Embryonic facial prominence (tissue), 1 donor: ENCODE measurements around the gene ANKZF1.

ENCODE experiments used
- DNase-seq: peaks from one replicate; pipeline ENCODE4 v3.0.0-alpha.2; 2016; ENCODE audit errors: extremely low spot score

The ANKZF1 gene

DNA sequence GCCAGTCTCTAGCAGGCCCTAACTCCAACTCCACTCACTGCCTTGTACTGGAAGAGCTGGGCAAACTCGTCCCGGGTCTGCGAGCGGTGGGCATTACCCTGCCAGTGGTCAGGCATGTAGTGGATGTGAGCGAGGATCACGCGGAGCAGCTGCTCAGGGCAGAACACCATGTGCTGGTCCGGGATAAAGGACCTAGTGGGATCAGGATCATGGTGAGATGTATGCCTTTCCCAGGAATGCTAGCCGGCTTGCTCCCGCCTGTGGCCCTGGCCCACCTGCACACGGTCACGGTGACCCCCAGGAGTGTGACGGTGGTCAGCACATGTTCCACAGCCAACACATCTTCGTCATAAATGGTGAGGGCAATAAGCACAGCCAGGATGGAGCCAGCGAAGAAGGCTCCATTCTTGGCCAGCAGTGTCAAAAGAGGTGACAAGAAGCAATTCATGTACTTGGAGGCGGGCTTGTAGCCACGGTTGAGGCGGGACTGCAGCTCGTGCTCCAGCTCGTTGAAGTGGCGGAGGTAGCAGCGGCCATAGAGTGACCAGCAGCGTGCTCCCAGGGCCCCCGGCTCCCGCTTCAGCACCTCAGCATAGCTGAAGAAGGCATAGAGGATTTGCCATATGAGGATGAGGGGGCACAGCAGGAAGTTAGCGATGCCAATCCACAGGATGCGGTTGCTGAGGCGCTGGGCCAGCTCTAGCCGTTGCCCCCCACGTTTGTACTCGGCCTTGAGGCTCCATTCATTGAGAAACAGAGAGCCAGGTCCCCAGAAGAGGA lies 5.6 kb upstream of the ANKZF1 start:
- no peak for DNase-seq

DNA sequence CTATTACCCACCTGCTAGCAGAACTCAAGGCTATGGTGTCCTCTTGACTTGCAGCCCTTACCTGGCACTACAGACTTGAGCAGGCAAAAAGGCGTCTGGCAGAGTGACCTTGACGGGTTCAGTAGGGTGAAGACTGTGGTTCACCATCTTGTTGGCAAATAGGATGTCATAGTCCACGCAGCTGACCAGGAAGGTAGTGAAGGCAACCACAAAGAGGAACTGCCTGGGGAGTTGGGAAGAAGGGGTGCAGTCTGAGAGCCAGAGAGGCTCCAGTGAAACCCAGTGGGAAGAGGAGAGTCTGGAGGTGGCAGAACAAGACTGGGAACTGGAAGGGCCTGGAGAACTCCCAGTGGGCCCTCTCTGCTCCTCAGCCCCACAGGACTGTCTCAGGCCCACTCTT lies 4.3 kb upstream of the ANKZF1 start:
- no peak for DNase-seq

DNA sequence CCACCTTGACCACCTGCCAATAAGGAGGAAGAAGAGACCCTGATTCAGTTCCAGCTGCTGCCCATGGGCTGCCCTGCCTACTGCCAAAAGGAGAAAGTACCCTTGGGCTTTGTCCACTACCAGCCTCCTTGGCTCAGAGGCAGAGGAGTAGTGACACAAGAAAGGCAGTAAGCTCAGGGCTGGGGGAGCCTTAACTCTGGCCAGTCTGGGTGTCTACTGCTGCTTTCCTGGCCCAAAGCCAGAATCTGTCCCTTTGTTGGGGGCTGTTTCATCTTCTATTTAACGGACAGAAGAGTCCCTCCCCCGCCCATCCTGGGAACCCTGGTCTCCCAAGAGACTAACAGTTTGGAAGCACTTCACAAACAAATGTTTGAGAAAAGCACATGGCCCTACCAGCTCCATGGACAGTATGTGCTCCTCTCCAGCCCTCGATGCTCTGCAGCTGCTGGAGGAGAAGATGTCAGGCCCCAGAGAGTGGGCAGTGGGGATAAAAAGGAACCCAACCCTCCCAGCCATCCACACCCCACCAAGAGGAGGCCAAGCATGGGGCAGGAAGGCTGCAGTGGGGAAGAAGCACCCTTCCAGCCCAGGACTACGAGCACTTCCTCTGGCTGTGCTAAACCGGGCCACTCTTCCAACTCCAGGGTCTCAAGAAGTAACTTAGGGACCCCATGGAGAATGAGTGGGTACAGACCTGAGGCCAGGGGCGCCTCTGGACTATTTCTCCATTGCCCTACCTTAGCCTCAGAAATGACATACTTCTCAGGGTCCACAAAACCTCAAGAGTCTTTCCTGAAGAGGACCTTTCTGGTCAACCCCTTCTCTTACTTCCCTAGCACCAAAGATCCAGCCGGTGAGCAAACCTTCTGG lies 1.3 kb upstream of the ANKZF1 start:
- DNase-seq: no peak

DNA sequence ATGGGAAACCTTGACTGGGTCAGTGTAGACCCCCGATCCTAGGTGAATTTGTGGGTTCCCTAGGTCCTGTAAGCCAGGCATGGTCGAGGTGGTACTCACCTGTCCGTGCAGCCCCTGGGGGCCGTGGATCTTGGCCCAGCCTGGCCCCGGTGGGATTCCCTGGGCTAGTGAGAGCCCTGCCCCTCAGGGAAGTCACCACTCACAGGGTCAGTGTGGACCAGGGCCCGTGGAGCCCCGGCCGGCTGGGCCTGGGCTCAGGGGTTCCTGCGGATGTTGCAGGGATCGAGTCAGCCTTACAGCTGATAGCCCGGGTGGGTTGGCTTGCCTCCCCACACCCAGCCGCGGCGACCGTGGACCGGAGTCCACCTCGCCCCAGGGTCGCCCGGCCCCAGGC lies 698 bp upstream of the ANKZF1 start:
- DNase-seq: no peak

DNA sequence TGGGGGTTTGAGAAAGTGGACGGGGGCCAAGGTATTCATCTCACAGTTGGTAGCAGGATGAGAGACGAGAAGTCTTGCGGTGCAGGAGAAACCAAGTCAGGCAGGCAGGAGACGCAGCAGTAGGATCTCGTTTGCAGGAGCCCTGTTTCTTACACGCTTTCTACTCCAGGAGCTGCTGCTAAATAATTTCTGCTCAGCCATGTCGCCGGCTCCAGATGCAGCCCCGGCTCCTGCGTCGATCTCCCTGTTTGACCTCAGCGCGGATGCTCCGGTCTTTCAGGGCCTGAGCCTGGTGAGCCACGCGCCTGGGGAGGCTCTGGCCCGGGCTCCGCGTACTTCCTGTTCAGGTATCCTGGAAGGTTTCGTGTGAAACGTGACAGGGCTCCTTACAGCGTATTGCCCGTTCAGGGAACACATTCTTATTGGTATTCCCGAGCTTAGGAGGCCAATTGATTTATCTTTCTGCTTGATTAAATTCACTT lies 494 bp downstream of the ANKZF1 start:
- no peak for DNase-seq

DNA sequence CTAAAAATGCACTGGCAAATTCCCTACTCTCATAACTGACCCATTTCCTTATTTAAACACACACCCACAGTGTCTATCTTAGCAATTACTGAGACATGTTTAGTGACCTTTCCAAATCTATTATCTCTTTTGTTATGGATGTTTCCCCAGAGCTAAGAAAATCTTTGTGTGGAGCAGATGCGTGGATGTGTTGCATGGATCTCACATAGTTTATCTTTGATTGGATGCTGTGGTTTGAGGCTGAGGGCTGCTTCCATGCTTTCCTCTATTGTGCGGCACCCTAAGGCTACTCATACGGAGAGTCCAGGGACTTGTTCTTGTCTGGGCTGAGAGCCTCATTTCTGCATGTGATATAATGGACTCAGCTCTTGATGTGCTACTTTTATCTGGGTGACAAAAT lies 4.7 kb downstream of the ANKZF1 start:
- no peak for DNase-seq

DNA sequence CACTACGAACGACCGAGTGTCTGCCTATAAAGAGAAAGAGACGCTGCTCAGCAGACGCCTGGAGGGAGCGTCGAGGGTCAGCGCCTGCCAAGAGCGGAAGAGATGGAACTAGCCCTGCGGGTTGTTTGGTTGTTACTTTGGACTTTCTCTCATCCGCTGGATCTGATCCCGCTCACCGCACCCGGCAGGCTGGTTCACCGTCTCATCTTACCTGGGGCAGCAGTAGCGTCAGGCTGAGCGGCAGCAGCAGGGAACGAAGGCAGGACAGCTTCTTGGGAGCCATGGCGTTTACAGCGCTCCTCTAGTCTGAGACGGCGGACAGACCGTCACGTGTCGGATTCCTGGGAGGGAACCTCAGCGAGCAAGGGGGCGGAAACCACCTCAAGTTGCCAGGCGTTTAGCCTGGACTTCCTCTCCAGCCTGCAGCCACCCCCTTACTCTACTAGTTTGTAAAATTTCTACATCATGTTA lies 13.7 kb downstream of the ANKZF1 start:
- no peak for DNase-seq

DNA sequence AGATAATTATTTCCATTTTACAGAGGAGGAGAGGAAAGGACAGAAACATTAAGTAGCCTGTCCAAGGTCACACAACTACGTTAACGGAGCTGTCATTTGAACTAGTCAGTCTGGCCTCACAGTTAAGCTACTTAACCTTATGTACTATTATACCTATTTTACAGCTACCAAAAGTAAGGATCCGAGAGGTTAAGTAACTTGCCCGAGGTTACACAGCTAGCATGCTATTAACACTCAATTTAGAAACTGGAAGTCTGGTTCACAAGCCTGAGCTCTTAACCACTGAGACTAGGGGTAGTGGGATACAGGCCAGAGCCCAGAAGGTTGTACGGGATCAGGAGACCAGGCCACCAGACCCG lies 15.2 kb downstream of the ANKZF1 start:
- DNase-seq: no peak

DNA sequence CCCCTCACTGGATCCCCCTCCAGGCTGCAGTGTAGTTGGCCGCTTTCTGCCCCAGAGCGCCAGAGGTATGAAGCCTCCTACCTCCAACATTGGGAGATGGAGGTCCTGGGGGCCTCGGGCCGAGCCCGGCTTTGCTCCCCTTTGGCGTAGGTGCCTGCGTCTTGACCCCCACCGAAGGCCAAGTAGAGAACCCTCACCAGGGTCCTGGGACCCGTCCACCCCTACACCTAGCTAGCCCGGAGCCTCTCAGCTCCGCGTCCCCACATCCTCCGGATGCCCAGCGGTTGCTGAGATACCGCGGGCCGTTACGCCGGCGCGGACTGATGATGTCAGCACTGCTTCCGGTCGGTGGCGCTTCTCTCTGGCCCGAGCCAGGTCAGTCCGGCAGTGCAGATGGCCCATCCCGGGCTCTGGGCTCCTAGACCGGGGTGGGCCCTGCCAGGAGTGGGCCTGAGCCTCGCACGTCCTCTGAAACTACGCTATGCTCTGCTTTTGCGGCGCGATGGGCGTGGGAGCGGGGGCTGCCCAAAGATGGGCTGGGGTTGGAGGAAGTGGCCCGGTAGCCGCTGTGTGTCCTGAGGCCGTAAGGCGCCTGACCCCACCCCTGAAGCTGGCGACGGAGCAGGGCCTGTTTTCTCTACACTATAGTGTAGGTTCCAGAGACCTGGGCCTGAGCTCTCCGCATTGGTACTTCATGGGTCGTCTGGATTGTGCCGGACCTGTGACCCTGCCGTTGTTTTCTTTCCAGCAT lies 15.7 kb downstream of the ANKZF1 start, which contains the start of the genes GLB1L and STK16:
Gene GLB1L (minus strand): TSS at position 297 of the 751 bp plus-strand sequence. CDS start 1,871 bp downstream, outside the sequence.
Gene STK16 (plus strand): TSS at position 332 of the 751 bp plus-strand sequence. CDS start 521 bp downstream, outside the sequence.
- peak; percentile 78 for DNase-seq

DNA sequence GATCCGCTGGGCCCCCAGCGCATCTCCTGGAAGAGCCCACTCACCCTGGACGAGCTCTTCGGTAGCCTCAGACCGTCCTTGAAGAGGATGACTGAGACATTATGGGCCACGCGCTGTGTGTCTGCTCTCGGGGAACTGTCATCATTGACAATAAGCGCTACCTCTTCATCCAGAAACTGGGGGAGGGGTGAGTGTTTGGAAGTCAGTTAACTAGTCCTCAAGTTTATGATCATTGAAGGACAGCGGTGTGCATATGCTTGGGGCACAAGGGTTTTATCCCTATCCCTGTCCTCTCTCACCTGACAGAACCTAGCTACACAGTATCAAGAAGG lies 16.3 kb downstream of the ANKZF1 start:
- no peak for DNase-seq

DNA sequence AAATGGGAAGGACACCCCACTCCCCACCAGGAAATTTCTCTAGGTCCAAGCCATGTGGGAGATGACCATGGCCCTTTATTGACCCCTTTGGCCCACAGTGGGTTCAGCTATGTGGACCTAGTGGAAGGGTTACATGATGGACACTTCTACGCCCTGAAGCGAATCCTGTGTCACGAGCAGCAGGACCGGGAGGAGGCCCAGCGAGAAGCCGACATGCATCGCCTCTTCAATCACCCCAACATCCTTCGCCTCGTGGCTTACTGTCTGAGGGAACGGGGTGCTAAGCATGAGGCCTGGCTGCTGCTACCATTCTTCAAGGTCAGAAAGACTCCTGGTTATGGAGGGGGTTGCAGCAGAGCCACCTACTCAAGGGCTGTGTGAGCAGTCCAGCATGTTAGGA lies 17.0 kb downstream of the ANKZF1 start:
- DNase-seq: no peak

DNA sequence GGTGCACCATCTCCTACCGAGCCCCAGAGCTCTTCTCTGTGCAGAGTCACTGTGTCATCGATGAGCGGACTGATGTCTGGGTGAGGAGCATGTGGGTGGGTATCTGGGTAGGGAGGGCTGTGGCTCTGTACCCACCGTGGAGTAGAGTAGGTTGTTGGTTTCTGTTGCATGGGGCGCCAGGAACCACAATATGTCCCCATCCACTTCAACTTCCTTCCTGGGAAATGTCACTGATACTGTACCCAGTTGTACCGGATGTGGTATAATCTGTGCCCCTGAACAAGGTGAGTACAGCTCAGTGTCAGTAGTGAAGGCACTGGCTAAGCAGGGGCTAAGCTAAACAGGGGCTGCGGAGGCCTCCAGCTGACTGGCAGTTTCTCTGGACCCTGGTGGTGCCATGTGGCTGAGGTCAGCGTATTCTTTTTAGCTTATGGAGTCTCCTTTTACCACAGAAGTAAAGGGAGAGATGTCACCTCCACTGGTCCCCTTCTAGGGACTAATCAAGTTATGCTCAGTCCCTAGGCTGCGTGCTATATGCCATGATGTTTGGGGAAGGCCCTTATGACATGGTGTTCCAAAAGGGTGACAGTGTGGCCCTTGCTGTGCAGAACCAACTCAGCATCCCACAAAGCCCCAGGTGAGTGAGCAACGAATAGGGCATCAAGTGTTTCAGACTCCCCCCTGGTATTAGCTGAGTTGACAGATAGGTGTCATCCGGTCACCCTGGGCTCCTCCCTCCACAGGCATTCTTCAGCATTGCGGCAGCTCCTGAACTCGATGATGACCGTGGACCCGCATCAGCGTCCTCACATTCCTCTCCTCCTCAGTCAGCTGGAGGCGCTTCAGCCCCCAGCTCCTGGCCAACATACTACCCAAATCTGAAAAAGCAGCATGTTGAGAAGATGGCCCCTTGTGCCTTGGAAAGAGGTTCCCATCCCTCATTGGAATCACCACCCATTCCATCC lies 18.4 kb downstream of the ANKZF1 start:
- no peak for DNase-seq

DNA sequence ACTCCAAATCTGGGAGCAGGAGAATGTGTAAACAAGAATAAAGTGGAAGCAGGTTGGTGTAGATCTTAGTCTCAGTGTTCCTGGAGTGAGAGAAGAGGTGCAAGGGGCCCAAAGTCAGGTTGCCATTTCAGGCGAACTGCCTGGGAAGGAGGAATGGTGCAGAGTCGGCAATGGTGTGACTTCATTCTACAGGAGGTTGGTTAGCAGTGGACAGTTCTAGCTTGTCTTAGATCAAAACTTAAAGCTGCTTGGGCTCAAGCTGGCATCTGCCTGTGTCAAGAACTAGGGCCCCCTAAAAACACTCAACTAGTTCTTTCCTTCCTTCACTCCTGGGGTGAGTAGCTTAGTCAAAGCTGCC lies 19.2 kb downstream of the ANKZF1 start:
- DNase-seq: no peak

DNA sequence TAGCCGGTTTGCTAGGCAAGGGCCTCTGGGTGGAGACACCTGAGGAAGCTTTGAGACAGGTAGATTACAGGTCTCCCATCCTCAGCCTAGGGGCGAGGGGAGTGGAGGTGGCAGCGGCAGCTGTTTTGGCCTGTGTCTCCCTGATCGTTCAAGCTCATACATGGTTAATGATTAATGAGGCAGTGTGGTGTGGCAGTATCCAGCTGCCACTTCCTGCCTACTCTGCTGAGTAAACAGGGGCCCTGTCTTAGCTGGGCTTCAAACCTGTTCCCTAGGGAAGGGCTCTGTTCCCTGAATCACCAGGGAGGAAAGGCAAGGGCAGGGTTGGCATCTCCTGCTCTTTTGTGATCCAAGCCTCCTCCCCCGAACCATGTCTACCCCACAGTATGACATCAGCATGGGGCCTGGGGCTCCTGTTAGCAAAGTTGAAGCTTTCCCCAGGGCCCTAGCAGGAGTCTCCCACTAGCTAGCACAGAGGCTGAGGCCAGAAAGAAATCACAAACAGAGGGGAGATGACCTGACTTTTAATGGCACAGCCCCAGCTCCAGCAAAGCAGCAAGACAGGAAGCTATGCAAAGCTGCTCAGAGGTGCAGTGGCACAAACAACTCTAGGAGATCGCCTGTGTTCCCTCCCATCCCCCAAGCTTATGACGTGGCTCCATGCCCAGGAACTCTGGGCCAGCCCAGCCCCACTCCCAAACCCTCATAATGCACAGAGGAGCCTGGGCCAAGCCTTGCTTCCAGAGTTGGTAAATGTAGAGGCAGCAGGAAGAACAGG lies 19.8 kb downstream of the ANKZF1 start:
- peak; percentile 18 for DNase-seq

DNA sequence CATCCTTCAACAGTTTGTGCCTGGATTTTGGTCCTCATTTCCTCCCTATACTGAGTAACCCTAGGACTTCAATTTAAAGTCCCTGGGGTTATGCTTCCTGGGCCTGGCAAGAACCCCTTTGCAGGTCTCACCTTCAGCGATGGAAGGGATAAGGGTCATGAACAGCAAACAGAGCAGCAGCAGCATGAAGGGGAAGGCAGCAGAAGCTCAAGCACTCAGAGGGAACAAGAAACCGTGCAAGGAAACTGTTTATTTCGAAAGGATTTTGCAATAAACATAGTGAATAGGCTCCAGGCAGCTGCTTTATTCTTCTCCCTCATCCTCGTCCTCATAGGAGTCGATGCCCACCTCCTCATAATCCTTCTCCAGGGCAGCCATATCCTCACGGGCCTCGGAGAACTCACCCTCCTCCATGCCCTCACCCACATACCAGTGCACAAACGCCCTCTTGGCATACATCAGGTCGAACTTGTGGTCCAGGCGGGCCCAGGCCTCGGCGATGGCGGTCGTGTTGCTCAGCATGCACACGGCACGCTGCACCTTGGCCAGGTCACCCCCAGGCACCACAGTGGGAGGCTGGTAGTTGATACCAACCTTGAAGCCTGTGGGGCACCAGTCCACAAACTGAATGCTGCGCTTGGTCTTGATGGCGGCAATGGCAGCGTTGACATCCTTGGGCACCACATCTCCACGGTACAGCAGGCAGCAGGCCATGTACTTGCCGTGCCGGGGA lies 20.6 kb downstream of the ANKZF1 start:
- no peak for DNase-seq

DNA sequence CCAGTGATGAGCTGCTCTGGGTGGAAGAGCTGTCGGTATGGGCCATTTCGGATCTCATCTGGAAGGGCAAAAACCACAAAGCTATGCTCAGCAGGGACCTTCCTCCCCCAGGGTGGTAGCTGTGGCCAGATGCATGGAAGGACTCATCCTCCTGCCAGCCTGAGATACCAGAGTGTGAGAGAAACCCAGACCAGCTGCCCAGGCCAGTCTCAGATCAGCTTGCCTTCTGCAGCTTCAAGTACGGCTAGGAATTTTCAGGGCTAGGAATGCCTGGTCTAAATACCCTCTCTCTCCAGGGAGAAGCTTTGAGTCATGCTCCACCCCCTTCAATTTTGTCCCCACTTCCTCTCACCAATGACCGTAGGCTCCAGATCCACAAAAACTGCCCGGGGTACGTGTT lies 22.1 kb downstream of the ANKZF1 start:
- DNase-seq: no peak

DNA sequence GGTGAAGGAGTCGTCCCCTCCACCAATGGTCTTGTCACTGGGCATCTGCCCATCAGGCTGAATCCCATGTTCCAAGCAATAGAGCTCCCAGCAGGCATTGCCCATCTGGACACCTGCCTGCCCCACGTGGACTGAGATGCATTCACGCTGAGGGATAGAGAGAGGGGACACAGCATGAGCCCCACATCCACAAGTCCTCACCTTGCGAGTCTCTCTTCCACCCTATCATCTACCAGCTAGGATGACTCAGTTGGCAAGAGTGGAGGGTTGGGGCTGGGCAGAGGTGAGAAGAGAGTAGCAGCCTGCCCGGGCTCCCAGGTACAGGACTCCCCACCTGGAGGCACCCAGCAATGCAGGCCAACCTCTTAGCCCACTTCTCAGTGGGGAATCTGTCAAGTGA lies 22.5 kb downstream of the ANKZF1 start:
- no peak for DNase-seq

DNA sequence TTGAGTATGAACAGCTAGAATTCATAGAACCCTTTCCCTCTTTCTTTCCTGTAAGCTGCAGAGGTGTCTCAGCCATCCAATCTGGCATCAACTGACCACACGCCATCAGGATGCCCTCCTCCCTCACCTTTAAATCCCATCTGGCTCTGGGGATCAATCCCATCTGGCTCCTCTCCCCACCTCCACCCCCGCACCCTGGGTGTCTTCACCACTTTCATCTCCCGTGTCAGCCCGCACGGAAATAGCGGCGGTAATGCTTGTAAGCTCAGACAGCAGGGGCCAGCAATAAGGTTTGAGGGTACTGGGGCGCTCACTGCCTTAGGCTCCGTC lies 22.9 kb downstream of the ANKZF1 start:
- no peak for DNase-seq

DNA sequence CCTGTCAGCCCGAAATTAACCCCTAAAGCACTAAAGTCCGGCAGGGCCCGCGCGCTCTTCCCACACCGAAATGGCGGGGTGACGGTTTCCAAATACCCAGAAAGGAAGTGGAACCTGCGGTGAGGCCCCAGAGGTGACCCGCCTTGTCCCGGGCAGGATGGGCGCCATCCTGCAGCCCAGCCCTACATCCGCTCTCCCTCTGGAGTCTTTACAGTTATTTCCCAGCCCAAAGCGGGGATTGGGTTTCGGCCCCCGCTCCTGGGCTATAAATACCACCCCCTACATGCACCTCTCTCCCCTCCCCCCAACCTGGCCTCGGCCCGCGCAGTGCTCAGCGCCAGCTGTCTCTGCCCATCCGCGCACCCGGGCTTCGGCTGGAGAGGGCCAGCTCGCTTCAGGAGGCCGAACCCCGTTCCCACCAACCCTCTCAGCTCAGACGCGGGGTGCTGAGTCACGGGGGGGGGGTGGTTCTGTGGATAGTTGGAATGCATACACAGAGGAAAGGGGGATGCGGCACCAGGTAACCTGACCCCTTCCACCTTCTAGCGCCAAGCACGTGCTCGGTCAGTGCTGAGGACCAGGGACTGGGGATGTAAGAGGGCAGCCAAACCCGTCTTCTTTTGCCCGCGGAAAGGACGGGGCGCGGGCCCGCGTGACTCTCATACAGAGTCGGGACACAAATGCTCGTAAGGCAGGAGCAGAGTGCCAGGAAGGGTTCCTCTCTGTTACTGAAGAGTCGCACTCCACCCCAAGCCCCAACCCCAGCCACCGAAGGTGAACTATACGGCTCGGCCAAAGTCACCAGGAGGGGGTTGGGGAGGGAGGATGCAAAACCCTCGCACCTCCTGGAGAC lies 23.5 kb downstream of the ANKZF1 start, which contains the start of gene TUBA4B:
Gene TUBA4B (plus strand): TSS at position 344 of the 853 bp plus-strand sequence. CDS start 165 bp downstream, at position 509.
- no peak for DNase-seq
